NCI-H2227 treated with DMSO at 0.1 percent for 48 hours (cell line): ENCODE measurements around the gene ARHGEF6.
"Not testable (repeated sequence)": the region's sequence is repeated elsewhere in the genome, so short reads cannot be mapped to it uniquely, and the experiment has no call there.

ENCODE experiments used
- DNase-seq: peaks from one replicate; lab custom pipeline; 2025; lab: John Stamatoyannopoulos, UW

The ARHGEF6 gene

GRCh38 chrX:136781180-136781797, 557 bp upstream of the ARHGEF6 start:
- no peak for DNase-seq

GRCh38 chrX:136780241-136780640, 491 bp downstream of the ARHGEF6 start:
- DNase-seq = no peak

GRCh38 chrX:136779346-136779781, 1.4 kb downstream of the ARHGEF6 start:
- DNase-seq = no peak

DNA sequence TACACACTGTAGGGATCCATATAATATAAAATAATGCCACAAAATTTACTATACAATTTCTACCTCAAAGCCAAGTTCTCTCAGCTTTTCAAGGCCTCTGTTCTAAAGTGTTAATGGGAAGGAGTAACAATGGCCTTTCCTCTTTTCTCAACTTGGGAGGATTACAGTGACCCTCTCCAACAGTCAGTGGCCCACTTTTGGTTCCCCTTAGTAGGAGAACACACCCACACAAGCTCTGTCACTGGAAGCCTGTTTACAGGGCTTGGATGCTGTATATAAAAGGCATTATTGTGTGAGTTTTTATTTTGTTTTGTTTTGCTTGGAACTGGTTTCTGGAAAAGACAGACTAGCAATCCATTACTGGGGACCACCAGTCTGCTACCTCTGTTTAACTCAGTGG, 1.8 kb downstream of the ARHGEF6 start:
- no peak for DNase-seq

DNA sequence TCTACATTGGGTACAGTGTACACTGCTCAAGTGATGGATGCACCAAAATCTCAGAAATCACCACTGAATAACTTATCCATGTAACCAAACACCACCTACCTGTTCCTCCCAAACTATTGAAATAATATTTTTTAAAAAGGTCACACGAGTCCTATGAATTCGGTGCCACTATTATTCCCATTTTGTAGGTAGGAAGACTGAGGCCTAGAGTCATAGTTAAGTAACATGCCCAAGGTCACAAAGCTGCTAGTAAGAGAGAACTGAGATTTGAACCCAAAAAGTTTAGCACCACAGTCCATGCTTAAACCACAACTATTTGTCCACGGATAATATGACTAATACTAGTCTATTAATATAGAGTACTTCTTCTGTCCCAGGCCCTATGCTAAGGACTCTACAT, 2.7 kb downstream of the ARHGEF6 start:
- DNase-seq = no peak

GRCh38 chrX:136773648-136774047, 7.1 kb downstream of the ARHGEF6 start:
- no peak for DNase-seq

- DNase-seq = not testable (repeated sequence)
Observed at GRCh38 chrX:136771869-136772268, 8.9 kb downstream of the ARHGEF6 start.

DNA sequence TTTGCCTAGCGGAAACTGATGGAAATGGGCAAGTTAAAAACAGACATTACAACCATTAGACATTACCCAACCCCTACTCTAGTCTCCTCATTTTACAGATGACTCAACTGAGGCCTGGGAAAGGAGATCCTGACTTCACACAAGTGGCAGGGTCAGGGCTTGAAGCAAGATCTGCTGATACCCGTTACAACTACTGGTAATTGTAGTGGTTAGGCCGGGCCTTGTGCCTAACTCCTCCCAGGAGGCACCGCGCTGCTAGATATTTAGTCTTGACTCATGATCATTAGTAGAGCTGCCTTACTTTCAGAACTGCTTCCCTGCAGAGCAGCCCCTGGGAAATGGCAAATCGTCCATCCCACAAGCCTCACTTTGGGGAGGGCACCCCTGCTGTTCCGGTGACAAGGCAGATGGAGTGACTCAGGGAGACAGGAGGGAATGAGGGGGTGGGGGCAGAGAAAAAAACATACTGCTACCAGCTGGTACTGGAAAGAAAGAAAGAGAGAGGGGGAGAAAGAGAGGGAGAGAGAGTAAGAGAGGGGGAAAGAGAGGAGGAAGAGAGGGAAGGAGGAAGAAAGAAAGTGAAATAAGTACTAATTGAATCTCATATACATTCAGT, 12.2 kb downstream of the ARHGEF6 start:
- DNase-seq = no peak

- peak; percentile 46 for DNase-seq
Observed at GRCh38 chrX:136767104-136767941, 13.4 kb downstream of the ARHGEF6 start.

GRCh38 chrX:136766785-136767103, 14.0 kb downstream of the ARHGEF6 start:
- no peak for DNase-seq

DNA sequence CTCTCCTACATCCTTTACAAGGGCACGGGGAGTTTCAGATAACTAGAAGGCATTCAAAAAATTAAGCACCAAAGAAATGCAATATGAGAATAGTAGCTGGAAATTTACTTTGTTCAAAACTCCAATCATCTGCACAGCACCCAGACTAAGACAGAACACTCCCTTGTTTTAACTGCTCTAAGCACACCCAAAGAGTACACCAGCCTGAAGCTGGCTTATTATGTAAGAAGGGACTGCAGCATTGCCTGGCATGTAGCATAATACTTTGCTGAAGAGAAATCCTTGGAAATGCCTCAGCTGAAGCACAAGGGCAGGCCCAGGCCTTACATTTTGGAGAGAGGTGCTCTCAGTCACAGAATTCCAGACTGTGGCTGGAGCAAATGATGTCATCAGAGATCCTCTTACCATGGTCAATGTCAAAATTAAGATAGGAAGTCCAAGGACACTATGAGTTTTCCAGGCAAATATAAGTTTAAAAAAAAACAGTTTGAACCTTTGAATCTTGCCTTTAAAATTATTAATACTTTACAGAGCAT, 14.8 kb downstream of the ARHGEF6 start:
- no peak for DNase-seq

DNA sequence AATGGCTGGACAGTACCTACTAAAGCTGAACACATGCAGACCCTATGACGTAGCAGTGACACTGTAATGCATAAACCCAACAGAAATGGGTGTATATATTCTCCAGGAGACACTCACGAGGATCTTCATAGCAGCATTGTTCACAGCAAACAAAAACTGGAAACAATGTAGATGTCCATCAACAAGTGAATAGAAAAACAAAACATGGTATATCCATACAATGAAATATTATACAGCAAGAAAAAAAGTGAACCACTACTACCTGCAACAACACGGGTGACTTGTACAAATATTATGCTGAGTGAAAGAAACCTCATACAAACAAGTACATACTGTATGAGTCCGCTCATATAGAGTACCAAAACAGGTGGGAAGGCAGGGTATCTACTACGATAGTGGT, 16.5 kb downstream of the ARHGEF6 start:
- DNase-seq = no peak

DNA sequence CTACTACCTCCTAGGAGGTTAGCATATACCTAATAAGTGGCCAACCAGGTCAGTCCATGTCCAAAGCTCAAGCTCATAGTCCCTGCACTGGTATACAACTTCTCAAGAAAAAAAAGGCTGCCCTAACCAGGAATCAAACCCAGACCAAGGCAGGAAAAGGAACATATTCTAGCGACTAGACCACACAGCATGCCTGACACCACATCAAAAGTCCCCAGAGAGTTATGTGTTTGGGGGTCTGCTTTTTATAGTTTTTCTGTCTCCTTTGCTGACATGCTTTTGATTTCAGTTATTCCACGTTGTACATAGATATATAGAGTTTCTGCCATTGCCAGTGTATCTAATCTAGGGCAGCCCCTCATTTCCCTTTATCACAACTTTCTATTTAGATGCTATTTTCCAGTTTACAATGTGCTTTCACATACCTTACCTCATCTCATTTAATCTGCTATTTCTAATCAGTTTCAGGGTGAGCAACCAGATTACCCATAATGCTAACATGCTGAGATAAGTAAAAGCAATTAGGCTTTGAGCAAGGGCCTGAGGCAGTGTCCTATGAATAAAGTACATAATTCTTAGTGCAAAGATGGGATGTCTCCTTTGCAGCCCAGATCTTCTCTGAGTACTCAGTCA, 17.8 kb downstream of the ARHGEF6 start:
- no peak for DNase-seq

GRCh38 chrX:136761421-136761820, 19.3 kb downstream of the ARHGEF6 start:
- no peak for DNase-seq

- no peak for DNase-seq
Observed at GRCh38 chrX:136759968-136760367, 20.8 kb downstream of the ARHGEF6 start.

DNA sequence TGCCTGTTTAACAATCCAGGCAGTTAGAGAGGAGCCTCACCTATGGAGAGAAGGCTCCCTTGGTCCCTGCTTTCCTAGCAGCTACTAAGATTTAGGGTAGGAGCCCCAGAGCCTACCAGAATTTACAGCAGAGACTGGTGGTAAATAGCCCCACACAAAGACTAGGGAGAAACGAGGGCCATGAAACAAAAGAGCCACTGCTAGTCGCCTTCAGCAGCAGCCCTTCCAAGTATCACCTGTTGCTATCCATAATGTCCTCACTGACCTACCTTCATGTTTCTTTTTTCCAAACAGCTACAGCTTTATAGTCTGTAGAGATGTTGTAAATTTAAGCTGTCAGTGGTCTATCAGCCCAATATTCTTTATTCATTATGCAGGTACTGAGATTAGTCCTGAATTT, 25.3 kb downstream of the ARHGEF6 start:
- no peak for DNase-seq

DNA sequence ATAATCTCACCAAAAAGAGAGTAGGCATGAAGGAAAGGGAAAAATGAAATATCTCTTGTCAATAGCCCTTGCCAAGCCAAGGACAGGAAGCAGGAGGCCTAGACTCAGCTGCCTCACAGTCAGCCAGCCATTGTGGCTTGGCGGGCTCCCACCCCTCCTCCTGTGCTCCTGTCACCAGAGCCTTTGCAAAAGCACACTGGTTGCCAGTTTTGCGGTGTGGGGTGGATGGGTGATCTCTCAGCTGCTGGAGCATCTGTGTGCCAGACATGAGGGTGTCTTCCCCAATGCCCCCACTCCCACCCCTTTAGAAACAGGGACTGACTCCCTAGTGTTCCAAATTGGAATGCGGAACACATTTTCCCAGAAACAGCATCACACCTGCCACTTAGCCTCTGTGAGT, 26.1 kb downstream of the ARHGEF6 start:
- no peak for DNase-seq

DNA sequence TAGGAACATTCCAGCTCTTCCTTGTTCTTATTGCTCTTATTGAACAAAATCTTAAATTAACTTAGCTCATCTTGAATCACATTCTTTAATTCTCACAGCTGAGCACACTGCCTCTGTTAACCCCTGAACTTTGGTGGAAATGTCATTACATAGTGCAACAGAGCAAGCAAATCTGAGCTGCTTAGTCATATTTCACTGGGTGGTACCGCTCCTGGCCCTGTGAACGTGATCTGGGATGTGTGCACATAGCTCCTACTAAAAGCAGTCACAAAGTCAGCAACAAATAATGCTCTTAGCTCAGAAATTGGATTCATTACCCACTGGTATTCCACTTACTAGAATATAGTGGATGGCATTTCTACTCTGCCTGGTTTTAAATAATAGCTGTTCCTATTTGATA, 27.9 kb downstream of the ARHGEF6 start:
- DNase-seq = no peak

GRCh38 chrX:136752346-136752745, 28.4 kb downstream of the ARHGEF6 start:
- no peak for DNase-seq

DNA sequence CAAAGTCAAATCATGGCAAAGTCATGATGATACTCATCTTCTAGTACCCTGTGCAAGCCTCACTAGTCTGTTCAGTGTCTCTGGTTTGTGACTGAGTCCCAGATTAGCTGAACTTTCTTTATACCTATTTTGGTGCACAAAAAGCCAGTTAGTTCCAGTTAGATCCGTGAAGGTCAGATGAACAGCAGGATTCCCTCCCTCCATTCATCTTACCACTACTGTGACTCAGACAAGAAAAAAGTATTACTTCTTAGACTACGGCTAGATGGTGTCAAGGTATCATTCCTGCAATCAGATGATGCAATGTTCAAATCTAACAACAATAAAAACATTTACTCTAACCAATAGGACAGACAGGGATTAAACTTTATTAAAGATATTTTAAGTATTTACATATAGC, 30.4 kb downstream of the ARHGEF6 start:
- DNase-seq = no peak

DNA sequence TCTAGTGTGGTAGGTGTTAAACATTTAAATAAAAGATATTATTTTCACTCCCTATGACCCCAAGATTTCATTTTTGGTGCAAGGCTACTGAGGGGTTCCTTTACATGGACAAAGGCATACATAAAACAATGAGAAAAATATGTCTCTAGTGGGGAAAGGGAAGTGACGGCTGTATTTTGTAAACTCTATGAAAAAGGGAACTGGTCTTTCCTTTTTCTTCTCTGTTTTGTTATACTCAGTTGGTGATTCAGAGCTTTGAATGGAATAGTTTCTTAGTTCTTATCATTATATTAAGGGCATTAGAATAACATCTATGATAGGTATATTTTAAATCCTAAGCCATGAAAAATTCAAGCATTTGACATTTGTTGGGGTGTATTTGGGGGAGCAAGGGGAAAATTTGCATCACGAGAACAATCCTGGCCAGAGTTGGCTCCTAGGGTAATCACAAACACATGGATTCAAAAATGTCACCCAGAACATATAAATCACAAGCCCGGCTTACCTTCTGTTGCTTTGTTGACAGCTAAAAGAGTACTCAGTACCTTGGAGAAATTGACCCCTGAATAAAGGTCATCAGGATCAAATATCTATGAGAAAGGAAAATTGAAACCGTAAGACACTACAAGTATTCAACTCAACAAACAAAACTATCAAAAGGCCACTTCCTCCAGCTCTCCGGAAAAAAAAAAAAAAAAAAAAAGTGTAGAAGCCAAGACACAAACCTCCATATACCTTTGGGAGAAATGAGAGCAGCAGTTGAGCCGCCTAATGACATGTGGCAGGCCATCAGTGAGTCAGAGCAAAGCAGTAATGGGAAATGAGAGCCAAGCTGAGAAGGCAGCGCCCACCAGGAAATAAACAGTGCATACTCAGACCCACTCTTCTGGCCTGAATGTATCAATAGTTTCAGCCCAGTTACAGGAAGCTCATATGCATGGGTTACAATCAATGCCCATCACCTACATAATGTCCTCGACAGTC, 33.4 kb downstream of the ARHGEF6 start:
- DNase-seq = no peak
